K562 (cell line): ENCODE data around the gene NARF. TPM values are rescaled to one million over a fixed set of nuclear protein-coding genes. Genes with fewer than 3 reads are reported as not detected.

ENCODE experiments used
- EGR1 ChIP-seq: fragments of 450-650 bp; conservative IDR thresholded peaks from 2 replicates; pipeline ENCODE4 v1.6.1; 2017; ENCODE audit warnings: mild to moderate bottlenecking
- EHMT2 ChIP-seq: fragments of 450-650 bp; IDR thresholded peaks from 2 replicates; pipeline ENCODE4 v1.6.1; 2018; ENCODE audit warnings: antibody characterized with exemption
- EP400 ChIP-seq: fragments of 450-650 bp; IDR thresholded peaks from 2 replicates; pipeline ENCODE4 v1.6.1; 2017; ENCODE audit warnings: antibody characterized with exemption, mild to moderate bottlenecking, moderate library complexity
- ESRRA ChIP-seq: fragments of 450-650 bp; IDR thresholded peaks from 2 replicates; pipeline ENCODE4 v1.6.1; 2014; ENCODE audit warnings: low read depth, mild to moderate bottlenecking, moderate library complexity, borderline replicate concordance
- ETV5 ChIP-seq: sonication (generic); formaldehyde crosslinking; IDR thresholded peaks from 2 replicates; pipeline ENCODE4 v1.4.0; 2020; ENCODE audit warnings: low read depth, mild to moderate bottlenecking, missing genetic modification reagents
- EZH2 ChIP-seq: IDR thresholded peaks from 2 replicates; pipeline ENCODE4 v1.6.1; 2012; ENCODE audit warnings: low read depth, mild to moderate bottlenecking, inconsistent platforms, low read length, borderline replicate concordance
- HDAC3 ChIP-seq: fragments of 450-650 bp; IDR thresholded peaks from 2 replicates; pipeline ENCODE4 v1.6.1; 2018; ENCODE audit warnings: borderline replicate concordance, mild to moderate bottlenecking, moderate library complexity; ENCODE audit not compliant: partially characterized antibody
- KLF1 ChIP-seq: fragments of 450-650 bp; IDR thresholded peaks from 2 replicates; pipeline ENCODE4 v1.6.1; 2016; ENCODE audit warnings: missing genetic modification characterization, missing compliant biosample characterization
- MEIS2 ChIP-seq: fragments of 450-650 bp; IDR thresholded peaks from 2 replicates; pipeline ENCODE4 v1.6.1; 2014; ENCODE audit warnings: mild to moderate bottlenecking; ENCODE audit not compliant: partially characterized antibody
- RAD51 ChIP-seq: fragments of 450-650 bp; IDR thresholded peaks from 2 replicates; pipeline ENCODE4 v1.7.1; 2016; ENCODE audit warnings: low read depth, mild to moderate bottlenecking, borderline replicate concordance
- RNF2 ChIP-seq: sonication (generic); IDR thresholded peaks from 2 replicates; pipeline ENCODE4 v1.6.1; 2016
- SLC30A9 ChIP-seq: fragments of 250-450 bp; sonication (Bioruptor Pico); IDR thresholded peaks from 2 replicates; pipeline ENCODE4 v1.8.0; 2022; ENCODE audit warnings: mild to moderate bottlenecking, moderate library complexity
- SMARCA5 ChIP-seq: fragments of 450-650 bp; IDR thresholded peaks from 2 replicates; pipeline ENCODE4 v1.6.1; 2016
- SMC3 ChIP-seq: conservative IDR thresholded peaks from 2 replicates; pipeline ENCODE4 v1.6.1; 2011; ENCODE audit warnings: low read depth, low read length, improper control_type of control experiment; ENCODE audit not compliant: insufficient read depth
- SNIP1 ChIP-seq: fragments of 450-650 bp; IDR thresholded peaks from 2 replicates; pipeline ENCODE4 v1.7.1; 2017; ENCODE audit warnings: low read depth, mild to moderate bottlenecking
- SRSF3 ChIP-seq: fragments of 200-400 bp; formaldehyde crosslinking; IDR thresholded peaks from 2 replicates; pipeline ENCODE4 v1.6.1; 2016; ENCODE audit warnings: mild to moderate bottlenecking, low read length, moderate library complexity; ENCODE audit not compliant: insufficient read depth
- ZNF24 ChIP-seq: fragments of 450-650 bp; IDR thresholded peaks from 2 replicates; pipeline ENCODE4 v1.6.1; 2016
- polyA plus RNA-seq, 8 experiments: library from polyadenylated mRNA; depleted of rRNA in 4 of 8; stranded (reverse) in 5 of 8; unstranded in 3 of 8; fragments of >200 nt; fragmentation: Nextera tagmentation in 2 of 8; fragmentation: Illumina TruSeq in 1 of 8; extraction: Ambion mirVana in 2 of 8; extraction: Trizol in 1 of 8; gene quantifications; 2 replicates each; pipeline versions ENCODE4 v1.2.1 to v1.2.3, GENCODE V29; 2011 to 2014; ENCODE audit warnings: inconsistent platforms in 1 of 8, missing spikeins in 1 of 8
- total RNA-seq, 7 experiments: library from RNA; depleted of rRNA in 6 of 7; stranded (reverse); fragments of >200 nt in 6 of 7; fragmentation: Illumina TruSeq in 2 of 7; extraction: Trizol in 2 of 7; gene quantifications; 2 replicates each; pipeline versions ENCODE4 v1.2.1 to v1.2.3, GENCODE V29; 2011 to 2021; ENCODE audit warnings: low replicate concordance in 1 of 7
- TF ChIP-seq, protein P1 (sequence below): fragments of 250-450 bp; sonication (Bioruptor Pico); IDR thresholded peaks from 2 replicates; pipeline ENCODE4 v1.4.0; 2020
- TF ChIP-seq, protein P2 (sequence below): fragments of 450-650 bp; IDR thresholded peaks from 2 replicates; pipeline ENCODE4 v1.6.1; 2014; ENCODE audit warnings: low read depth, mild to moderate bottlenecking, moderate library complexity, borderline replicate concordance
- TF ChIP-seq, protein P3 (sequence below): fragments of 250-450 bp; sonication (Bioruptor Pico); IDR thresholded peaks from 2 replicates; pipeline ENCODE4 v1.8.0; 2021; ENCODE audit warnings: mild to moderate bottlenecking, moderate library complexity
- TF ChIP-seq, protein P4 (sequence below): sonication (generic); formaldehyde crosslinking; IDR thresholded peaks from 2 replicates; pipeline ENCODE4 v1.8.0; 2022; ENCODE audit warnings: mild to moderate bottlenecking, missing genetic modification reagents
- TF ChIP-seq, protein P5 (sequence below): fragments of 200-800 bp; sonication (Bioruptor generic); IDR thresholded peaks from 2 replicates; pipeline ENCODE4 v1.6.1; 2017; ENCODE audit warnings: missing genetic modification characterization, missing compliant biosample characterization

The NARF gene
- total and polyA plus RNA-seq, 9 of the 15 experiments (the other 6 are each of a cell fraction or from before 2014, with no cell fraction given) = 60.4 to 423 (median 132) TPM

DNA sequence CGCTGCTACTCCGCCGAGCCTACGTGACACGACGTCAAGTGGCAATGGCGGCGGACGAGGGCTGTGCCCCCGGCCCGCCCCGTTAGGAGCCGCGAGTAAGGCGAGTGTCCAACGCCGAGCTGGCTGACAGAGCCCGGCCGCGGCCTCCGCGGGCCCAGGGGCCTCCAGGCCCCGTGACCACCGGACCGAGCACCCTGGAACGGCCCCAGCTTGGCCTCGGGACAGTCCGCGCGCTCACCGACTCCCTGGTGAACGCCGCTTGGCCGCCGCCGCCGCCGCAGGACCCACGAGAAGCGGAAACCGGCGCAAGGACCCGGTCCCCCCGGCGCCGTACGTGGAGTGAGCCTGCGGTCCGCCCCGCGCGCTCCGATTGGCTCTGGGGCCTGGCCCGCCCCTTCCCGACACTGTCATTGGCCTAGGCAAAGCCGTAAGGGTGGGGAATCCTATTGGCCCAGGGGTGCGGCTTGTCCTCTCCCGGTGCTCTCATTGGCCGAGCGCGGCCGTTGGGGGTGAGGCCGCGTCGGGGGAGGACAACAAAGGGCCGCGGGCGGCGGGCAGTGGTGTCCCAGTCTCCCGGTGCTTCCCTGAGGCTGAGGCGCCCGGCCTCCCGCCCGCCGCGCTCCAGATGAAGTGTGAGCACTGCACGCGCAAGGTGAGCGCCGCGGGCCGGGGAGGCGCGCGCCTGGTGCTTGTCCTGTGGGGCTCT is at the start of gene NARF (continued):
- TF ChIP-seq, protein P1, sequence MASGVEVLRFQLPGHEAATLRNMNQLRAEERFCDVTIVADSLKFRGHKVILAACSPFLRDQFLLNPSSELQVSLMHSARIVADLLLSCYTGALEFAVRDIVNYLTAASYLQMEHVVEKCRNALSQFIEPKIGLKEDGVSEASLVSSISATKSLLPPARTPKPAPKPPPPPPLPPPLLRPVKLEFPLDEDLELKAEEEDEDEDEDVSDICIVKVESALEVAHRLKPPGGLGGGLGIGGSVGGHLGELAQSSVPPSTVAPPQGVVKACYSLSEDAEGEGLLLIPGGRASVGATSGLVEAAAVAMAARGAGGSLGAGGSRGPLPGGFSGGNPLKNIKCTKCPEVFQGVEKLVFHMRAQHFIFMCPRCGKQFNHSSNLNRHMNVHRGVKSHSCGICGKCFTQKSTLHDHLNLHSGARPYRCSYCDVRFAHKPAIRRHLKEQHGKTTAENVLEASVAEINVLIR (CRISPR knock-in tag) = 0 out of 2 replicates have a peak, but pooled peaks have one; percentile 40
- TF ChIP-seq RAD51 (no peak), SMARCA5 (no peak), SNIP1 (no peak), SMC3 (0 out of 2 replicates have a peak, but pooled peaks have one; percentile 4), SLC30A9 (CRISPR knock-in tag) (no peak), EHMT2 (no peak), MEIS2 (peak; percentile 94), EP400 (peak; percentile 97), EGR1 (peak; percentile 23; the same call in 1 of the 2 replicates), HDAC3 (no peak), ZNF24 (peak; percentile 22; the same call in 1 of the 2 replicates), ETV5 (CRISPR knock-in tag) (peak; percentile 91), RNF2 (no peak; the same call in 1 of the 2 replicates), ESRRA (peak; percentile 87), KLF1 (tag) (0 out of 2 replicates have a peak, but pooled peaks have one; percentile 44), SRSF3 (no peak), EZH2 (no peak)
- TF ChIP-seq, protein P2, sequence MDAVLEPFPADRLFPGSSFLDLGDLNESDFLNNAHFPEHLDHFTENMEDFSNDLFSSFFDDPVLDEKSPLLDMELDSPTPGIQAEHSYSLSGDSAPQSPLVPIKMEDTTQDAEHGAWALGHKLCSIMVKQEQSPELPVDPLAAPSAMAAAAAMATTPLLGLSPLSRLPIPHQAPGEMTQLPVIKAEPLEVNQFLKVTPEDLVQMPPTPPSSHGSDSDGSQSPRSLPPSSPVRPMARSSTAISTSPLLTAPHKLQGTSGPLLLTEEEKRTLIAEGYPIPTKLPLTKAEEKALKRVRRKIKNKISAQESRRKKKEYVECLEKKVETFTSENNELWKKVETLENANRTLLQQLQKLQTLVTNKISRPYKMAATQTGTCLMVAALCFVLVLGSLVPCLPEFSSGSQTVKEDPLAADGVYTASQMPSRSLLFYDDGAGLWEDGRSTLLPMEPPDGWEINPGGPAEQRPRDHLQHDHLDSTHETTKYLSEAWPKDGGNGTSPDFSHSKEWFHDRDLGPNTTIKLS = peak; percentile 96
- TF ChIP-seq, protein P3, sequence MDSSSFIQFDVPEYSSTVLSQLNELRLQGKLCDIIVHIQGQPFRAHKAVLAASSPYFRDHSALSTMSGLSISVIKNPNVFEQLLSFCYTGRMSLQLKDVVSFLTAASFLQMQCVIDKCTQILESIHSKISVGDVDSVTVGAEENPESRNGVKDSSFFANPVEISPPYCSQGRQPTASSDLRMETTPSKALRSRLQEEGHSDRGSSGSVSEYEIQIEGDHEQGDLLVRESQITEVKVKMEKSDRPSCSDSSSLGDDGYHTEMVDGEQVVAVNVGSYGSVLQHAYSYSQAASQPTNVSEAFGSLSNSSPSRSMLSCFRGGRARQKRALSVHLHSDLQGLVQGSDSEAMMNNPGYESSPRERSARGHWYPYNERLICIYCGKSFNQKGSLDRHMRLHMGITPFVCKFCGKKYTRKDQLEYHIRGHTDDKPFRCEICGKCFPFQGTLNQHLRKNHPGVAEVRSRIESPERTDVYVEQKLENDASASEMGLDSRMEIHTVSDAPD (CRISPR knock-in tag) = no peak
- TF ChIP-seq, protein P4, sequence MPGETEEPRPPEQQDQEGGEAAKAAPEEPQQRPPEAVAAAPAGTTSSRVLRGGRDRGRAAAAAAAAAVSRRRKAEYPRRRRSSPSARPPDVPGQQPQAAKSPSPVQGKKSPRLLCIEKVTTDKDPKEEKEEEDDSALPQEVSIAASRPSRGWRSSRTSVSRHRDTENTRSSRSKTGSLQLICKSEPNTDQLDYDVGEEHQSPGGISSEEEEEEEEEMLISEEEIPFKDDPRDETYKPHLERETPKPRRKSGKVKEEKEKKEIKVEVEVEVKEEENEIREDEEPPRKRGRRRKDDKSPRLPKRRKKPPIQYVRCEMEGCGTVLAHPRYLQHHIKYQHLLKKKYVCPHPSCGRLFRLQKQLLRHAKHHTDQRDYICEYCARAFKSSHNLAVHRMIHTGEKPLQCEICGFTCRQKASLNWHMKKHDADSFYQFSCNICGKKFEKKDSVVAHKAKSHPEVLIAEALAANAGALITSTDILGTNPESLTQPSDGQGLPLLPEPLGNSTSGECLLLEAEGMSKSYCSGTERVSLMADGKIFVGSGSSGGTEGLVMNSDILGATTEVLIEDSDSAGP = no peak
- TF ChIP-seq, protein P5, sequence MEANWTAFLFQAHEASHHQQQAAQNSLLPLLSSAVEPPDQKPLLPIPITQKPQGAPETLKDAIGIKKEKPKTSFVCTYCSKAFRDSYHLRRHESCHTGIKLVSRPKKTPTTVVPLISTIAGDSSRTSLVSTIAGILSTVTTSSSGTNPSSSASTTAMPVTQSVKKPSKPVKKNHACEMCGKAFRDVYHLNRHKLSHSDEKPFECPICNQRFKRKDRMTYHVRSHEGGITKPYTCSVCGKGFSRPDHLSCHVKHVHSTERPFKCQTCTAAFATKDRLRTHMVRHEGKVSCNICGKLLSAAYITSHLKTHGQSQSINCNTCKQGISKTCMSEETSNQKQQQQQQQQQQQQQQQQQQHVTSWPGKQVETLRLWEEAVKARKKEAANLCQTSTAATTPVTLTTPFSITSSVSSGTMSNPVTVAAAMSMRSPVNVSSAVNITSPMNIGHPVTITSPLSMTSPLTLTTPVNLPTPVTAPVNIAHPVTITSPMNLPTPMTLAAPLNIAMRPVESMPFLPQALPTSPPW (CRISPR knock-in tag) = peak; percentile 87
